ENCODE results near the gene ANKHD1.

Gene ANKHD1

DNA sequence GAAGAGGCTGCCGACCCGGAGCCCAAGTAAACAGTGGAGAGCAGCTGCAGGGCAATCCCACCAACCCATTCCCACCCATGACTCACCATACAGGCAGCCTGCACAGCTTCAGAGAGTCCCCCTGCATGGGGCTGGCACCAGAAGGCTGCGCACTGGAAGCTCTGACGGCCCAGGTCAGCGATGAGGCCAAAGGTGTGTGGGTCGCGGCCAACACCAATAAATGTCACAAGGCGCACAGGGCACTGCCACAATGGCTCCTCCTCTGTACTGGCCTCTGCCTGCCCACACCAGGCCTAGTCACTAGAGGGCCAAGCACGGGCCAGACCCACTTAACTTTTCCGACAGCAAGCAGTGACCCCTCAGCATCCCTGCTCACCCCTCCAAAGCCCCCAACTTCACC is 158.6 kb downstream of the ANKHD1 start:
- no peak for DNase-seq (ENCODE audit: extremely low read depth, low read depth)
- no peak overlapping the region for H3K4me3 ChIP-seq (replicated peaks; ENCODE audit: low read depth, low read length)
- TF ChIP-seq, protein P1, sequence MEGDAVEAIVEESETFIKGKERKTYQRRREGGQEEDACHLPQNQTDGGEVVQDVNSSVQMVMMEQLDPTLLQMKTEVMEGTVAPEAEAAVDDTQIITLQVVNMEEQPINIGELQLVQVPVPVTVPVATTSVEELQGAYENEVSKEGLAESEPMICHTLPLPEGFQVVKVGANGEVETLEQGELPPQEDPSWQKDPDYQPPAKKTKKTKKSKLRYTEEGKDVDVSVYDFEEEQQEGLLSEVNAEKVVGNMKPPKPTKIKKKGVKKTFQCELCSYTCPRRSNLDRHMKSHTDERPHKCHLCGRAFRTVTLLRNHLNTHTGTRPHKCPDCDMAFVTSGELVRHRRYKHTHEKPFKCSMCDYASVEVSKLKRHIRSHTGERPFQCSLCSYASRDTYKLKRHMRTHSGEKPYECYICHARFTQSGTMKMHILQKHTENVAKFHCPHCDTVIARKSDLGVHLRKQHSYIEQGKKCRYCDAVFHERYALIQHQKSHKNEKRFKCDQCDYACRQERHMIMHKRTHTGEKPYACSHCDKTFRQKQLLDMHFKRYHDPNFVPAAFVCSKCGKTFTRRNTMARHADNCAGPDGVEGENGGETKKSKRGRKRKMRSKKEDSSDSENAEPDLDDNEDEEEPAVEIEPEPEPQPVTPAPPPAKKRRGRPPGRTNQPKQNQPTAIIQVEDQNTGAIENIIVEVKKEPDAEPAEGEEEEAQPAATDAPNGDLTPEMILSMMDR (IDR thresholded peaks at IDR 0.05; ENCODE audit: low read depth, low read length, missing control alignments), result no peak

DNA sequence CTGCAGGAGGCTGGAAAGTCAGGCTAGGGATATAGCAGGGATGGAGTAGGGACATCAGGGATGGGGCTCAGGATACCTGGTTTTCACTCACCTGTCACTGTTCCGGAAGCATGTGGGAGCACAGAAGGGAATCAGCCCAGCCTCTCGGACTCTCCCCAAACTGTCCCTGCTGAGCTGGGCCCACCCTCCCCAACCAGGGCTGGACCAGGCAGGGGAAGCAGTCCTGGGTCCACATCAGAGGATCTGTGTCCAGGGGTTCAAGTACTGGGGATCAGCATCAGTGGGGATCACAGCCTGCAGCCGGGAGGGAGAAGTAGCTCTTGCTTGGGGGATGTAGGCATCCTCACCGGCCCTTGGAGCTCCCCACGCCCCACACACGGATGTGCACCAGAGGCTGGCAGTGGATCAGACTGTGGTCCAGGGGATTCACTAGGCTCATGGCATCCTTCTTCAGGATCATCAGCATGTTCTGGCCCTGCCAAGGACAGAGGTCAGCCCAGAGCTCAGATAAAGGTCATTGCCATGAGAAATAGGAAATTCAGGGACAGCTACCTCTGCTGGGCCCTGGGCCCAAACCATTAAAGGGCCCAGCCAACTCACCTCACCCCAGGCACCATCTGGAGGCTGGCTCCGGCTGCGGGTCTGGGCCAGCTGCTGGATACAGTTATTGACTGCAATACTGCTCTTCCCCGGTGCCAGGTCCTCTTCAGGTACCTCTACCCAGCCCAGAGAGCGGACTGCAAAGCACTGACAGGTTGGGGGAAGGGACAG is 160.3 kb downstream of the ANKHD1 start:
- no peak for DNase-seq (ENCODE audit: extremely low read depth, low read depth)
- no peak overlapping the region for H3K4me3 ChIP-seq (replicated peaks; ENCODE audit: low read depth, low read length)
- TF ChIP-seq, protein P1 (IDR thresholded peaks at IDR 0.05; ENCODE audit: low read depth, low read length, missing control alignments), result no peak

DNA sequence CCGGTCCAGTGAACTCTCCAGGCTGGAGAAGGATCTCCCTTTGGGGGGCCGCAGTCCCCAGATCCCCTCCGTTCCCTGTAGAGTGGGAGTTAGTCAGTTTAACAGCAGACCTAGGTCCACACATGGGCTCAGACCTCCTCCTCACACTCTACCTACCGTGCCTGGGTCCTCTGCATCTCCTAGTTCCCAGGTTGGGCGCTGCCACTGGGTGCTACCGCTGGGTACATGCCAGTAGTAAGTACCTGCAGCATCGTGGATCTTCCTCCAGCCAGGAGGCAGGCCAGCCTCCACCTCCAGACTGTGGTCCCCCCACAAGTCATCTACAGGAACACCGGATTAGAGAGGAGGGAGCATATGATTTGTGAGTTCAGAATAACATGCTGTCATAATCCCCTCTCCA is 162.0 kb downstream of the ANKHD1 start:
- DNase-seq (ENCODE audit: extremely low read depth, low read depth), result no peak

DNA sequence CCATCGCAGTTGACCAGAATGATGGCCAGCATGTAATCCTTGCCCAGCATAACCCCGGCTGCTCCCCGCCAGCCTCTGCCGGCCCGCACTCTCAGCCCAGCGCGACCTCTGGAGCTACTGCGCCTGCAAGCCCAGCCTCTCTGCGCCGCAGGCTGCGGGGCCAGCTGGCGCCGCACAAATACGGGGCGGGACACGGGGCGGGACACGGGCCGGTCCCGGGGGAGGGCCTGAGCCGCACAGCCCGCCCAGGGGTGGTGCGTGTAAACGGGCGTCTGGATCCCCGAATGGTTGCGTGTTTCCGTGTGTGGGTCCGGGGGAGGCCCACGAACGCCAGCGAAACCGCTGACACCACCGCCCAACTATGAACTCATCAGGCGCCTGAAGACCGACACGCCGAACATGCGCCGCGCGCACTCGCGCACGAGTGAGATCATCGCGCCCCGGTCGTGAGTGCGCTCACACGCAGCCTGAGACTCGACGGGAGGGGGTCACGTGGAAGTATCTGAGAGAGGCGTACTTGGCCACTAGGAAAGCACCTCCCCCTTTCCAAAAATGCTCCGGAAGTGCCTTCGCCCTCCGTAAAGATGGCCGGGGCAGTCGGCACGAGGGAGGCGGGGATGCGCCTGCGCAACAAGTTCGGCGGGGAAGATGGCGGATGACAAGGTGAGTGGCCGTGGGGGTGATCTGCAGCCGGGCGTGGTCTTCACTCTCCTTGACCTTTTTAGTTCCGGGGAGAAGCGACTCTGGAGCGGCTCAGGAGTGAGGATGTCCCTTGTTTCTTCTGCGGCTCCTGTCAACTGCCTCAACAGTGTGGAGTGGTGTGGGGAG is 162.8 kb downstream of the ANKHD1 start, which contains the start of the genes APBB3 and SLC35A4:
TSS of gene APBB3 (minus strand) at position 403 of the 828 bp plus-strand sequence. CDS start at position 50, 353 bp downstream.
TSS of gene SLC35A4 (plus strand) at position 633 of the 828 bp plus-strand sequence. CDS start 2,342 bp downstream, outside the sequence.
- peak within 1 kb of the TSS; percentile 96 for H3K4me3 ChIP-seq (replicated peaks; ENCODE audit: low read depth, low read length)
- TF ChIP-seq, protein P1 (IDR thresholded peaks at IDR 0.05; ENCODE audit: low read depth, low read length, missing control alignments), result no peak
- peak; percentile 95 for DNase-seq (ENCODE audit: extremely low read depth, low read depth)

More for the DNA sequence above, 162.0 kb downstream of the ANKHD1 start:
- TF ChIP-seq, protein P1 (IDR thresholded peaks at IDR 0.05; ENCODE audit: low read depth, low read length, missing control alignments), result no peak
- H3K4me3 ChIP-seq (replicated peaks; ENCODE audit: low read depth, low read length), result peak overlapping the region; percentile 96

DNA sequence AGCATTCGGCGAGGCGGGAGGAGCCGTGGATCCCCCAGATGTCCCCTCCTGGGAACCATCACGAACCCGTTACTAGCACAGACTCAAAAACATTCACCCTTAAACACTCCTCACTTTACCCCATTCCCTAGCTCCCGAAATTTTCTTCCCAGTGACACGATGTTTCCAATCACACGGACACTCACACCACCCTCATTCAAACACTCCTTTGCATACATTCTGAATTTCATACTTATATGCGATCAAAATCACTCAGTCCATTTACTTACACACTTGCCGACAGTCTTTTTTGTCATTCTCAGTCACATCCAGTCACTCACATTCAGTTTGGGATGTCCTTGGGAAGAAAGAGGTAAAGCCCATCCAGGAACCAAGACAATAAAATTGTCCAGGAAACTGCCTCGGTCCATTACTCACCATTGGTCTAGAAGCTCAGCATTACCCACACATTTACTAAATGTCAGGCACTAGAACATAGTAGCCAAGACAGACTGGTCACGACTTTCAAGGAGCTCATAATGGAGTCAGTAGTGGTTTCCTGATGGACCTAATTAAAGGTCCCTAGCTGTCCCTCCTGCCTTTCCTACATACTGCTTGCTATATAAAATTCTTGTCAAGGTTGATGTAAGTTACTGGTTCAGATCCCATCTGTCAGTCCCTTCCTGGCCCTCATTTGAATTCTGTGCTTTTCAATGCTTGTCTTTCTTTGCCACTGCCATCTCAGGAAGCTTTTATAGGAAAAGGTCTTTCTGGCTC is 163.6 kb downstream of the ANKHD1 start:
- peak overlapping the region; percentile 96 for H3K4me3 ChIP-seq (replicated peaks; ENCODE audit: low read depth, low read length)
- DNase-seq (ENCODE audit: extremely low read depth, low read depth), result no peak
- TF ChIP-seq, protein P1 (IDR thresholded peaks at IDR 0.05; ENCODE audit: low read depth, low read length, missing control alignments), result no peak

DNA sequence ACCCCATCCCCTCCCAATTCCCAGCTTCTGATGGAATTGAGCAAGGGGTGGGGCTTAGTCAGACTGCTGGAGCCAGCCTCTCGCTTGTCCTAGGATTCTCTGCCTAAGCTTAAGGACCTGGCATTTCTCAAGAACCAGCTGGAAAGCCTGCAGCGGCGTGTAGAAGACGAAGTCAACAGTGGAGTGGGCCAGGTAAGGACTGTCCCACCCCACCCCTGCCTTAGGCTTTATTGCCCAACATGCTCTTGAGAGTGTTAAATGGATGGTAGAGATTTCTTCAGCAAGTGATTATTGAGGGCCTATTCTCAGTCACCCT is 164.1 kb downstream of the ANKHD1 start:
- no peak for DNase-seq (ENCODE audit: extremely low read depth, low read depth)
- TF ChIP-seq, protein P1 (IDR thresholded peaks at IDR 0.05; ENCODE audit: low read depth, low read length, missing control alignments), result no peak
- H3K4me3 ChIP-seq (replicated peaks; ENCODE audit: low read depth, low read length), result peak overlapping the region; percentile 96

Data from HFF-Myc (cell line).